Mucosa of descending colon (tissue), 3 donors: ENCODE data around the gene RBPJ. TPM values are rescaled to one million over a fixed set of nuclear protein-coding genes. Genes with fewer than 3 reads are reported as not detected.

Experiments used
- ATAC-seq: fragments of 200-7000 bp; cut with Tn5 transposase; one replicate; pipeline ENCODE4 v1.9.1; 2020; ENCODE audit warnings: mild to moderate bottlenecking, moderate library complexity
- DNase-seq, 3 donors: peaks; one replicate each; pipeline ENCODE4 v3.0.0-alpha.2; 2020
- H3K36me3 ChIP-seq: fragments of 200-600 bp; one replicate; pipeline ENCODE4 v1.8.0; 2021; ENCODE audit warnings: low read depth, mild to moderate bottlenecking
- H3K4me1 ChIP-seq: fragments of 200-600 bp; one replicate; pipeline ENCODE4 v1.8.0; 2021; ENCODE audit warnings: low read depth, mild to moderate bottlenecking
- H3K4me3 ChIP-seq: fragments of 200-600 bp; one replicate; pipeline ENCODE4 v1.8.0; 2021; ENCODE audit warnings: mild to moderate bottlenecking
- H3K9me3 ChIP-seq: fragments of 200-600 bp; one replicate; pipeline ENCODE4 v1.8.0; 2021; ENCODE audit warnings: mild to moderate bottlenecking
- intact Hi-C, 2 donors: fragments of 100-400 bp; cut with DNase I in 1 of 2; cut with micrococcal nuclease in 1 of 2; formaldehyde crosslinking; loops; one replicate each; pipeline versions ENCODE4 v1.11.0 to v1.11.1; 2022; cut with DNase I, micrococcal nuclease
- total RNA-seq, 3 donors: library from RNA; stranded (reverse); fragmentation: NEBNext Ultra II Directional in 2 of 3; extraction: Animal tissue kit (Norgen Biotek cat#: 25700) in 2 of 3; gene quantifications; one replicate each; pipeline versions ENCODE4 v1.2.1 to v1.2.4, GENCODE V29; 2021 to 2023
- TF ChIP-seq, protein P1 (sequence below): fragments of 200-600 bp; IDR thresholded peaks from one replicate; pipeline ENCODE4 v1.8.0; 2022; ENCODE audit warnings: antibody characterized with exemption, mild to moderate bottlenecking
- donor health status: DM: no; HTN: no; CAD: no; lungs with moderate emphysema.
- donor health status: DM: no; HTN: no; CAD: no.
- donor health status: DM: no; HTN: yes; CAD: no.

Gene RBPJ
- total RNA-seq, 3 donors from 2014 or later: 50.4 to 133 (median 52.0) TPM

DNA sequence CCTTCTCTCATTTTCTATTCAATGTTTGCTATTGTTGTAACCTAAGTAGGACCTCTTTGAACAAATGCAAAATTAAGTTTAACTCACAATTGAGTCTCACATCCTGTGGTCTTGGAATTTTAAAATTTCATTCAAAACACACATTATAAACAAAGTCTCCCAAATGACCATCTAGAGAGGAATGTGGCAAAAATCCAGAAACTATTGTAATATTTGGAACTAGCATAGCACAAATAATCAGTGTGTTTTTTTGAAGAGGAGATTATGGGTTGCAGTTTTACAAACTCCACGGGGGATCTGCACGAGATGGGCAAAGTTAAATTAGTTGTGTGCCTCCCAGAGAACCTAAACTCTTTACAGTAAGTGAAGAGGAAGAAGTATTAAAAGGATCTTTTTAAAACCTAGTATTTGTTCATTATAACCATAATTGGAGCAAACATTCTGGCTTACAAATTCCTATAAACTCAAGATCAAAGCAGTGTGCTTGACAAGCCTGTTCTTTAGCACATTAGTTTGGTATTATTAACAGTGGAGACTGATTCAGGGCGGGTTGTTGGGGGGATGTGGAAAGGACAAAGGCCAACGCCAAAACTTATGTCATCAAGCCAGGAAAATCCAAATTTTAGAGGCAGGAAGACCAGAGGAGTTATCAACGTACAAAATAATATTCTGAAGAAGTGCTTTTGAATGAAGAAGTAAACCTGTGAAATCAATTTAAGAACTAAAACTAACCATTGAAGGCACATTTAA, 22.4 kb upstream of the RBPJ start:
- Histone ChIP-seq H3K36me3 (no peaks in the 10 kb centered on the region), H3K9me3 (no peaks in the 10 kb centered on the region), H3K4me1 (no peaks in the 10 kb centered on the region), H3K4me3 (no peak overlapping the region)
- intact Hi-C loops: no loop called here
- no peak for ATAC-seq
- TF ChIP-seq, protein P1, sequence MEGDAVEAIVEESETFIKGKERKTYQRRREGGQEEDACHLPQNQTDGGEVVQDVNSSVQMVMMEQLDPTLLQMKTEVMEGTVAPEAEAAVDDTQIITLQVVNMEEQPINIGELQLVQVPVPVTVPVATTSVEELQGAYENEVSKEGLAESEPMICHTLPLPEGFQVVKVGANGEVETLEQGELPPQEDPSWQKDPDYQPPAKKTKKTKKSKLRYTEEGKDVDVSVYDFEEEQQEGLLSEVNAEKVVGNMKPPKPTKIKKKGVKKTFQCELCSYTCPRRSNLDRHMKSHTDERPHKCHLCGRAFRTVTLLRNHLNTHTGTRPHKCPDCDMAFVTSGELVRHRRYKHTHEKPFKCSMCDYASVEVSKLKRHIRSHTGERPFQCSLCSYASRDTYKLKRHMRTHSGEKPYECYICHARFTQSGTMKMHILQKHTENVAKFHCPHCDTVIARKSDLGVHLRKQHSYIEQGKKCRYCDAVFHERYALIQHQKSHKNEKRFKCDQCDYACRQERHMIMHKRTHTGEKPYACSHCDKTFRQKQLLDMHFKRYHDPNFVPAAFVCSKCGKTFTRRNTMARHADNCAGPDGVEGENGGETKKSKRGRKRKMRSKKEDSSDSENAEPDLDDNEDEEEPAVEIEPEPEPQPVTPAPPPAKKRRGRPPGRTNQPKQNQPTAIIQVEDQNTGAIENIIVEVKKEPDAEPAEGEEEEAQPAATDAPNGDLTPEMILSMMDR: no peak
- DNase-seq: no peak

DNA sequence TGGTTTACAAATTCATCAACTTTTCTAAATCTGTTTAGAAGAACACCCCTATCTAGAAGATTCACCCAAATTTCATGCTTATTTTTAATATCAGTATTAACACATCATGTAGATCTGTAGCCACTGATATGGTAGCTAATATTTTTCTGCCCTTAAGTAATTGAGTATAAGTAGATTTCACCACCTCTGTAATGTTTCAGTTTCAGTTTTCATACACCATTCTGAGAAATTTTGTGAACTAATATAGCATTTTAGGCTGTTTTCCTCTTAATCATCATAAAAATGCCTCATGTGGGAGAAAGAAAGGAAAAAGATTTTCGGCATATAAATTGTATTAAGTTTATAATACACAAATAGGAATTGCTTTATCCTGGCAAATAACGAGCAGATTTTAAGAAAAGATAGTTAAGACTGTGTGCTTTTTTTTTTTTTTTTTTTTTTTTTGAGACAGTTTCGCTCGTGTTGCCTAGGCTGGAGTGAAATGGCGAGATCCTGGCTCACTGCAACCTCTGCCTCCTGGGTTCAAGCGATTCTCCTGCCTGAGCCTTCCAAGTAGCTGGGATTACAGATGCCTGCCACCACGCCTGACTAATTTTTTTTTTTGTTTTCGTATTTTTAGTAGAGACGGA, 21.4 kb upstream of the RBPJ start:
- ATAC-seq: no peak
- H3K36me3 ChIP-seq: no peaks in the 10 kb centered on the region
- no peak for DNase-seq
- no peak overlapping the region for H3K4me3 ChIP-seq
- H3K4me1 ChIP-seq: no peaks in the 10 kb centered on the region
- no peaks in the 10 kb centered on the region for H3K9me3 ChIP-seq
- TF ChIP-seq, protein P1: no peak
- intact Hi-C loops: no loop called here

DNA sequence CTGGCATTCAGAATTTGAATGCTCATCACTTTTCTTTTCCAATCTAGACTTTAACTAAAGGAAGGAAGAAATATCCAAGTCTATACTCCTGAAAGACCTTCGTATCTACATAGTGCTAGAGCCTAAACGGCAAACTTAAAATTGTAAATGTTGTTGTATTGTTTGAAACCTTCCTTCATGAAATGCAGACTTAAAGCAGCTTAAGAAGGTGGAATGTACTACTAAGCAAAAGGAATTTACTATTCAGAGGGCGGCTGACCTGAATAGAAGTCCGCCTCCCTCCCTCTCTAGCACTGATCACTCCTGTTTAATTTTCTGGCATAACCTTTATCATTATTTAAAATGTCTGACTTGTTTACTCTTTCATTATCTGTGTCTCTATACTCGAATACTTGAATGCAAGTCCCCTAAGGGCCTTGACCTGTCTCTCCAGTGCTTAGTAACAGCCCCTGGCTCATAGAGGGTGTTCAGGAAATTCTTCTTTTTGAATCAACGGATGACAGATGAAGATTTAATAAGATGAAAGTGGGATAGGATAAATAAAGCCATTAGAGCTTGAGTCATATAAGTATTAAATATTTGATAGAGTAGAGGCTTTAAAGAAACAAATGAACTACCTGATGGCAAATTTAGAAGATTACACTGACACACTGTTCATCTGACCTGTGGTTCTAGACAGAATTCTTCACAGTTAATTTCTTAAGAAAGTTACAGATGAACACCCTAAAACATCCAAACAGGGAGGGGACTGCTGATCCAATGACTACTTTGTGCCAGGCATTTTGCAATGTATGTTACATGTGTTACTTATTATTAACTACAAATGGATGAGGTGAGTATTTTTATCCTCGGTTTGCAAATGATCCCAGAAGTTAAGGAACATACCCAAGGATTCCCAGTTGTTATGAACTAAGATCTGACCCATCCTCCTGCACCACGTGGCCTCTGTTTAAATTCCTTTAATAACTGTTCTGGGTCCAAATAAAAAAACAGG, 20.2 kb upstream of the RBPJ start:
- Histone ChIP-seq H3K9me3 (no peaks in the 10 kb centered on the region), H3K4me1 (no peaks in the 10 kb centered on the region), H3K4me3 (no peak overlapping the region), H3K36me3 (no peaks in the 10 kb centered on the region)
- intact Hi-C loops: no loop called here
- TF ChIP-seq, protein P1: no peak
- DNase-seq (no peak), ATAC-seq (no peak)

DNA sequence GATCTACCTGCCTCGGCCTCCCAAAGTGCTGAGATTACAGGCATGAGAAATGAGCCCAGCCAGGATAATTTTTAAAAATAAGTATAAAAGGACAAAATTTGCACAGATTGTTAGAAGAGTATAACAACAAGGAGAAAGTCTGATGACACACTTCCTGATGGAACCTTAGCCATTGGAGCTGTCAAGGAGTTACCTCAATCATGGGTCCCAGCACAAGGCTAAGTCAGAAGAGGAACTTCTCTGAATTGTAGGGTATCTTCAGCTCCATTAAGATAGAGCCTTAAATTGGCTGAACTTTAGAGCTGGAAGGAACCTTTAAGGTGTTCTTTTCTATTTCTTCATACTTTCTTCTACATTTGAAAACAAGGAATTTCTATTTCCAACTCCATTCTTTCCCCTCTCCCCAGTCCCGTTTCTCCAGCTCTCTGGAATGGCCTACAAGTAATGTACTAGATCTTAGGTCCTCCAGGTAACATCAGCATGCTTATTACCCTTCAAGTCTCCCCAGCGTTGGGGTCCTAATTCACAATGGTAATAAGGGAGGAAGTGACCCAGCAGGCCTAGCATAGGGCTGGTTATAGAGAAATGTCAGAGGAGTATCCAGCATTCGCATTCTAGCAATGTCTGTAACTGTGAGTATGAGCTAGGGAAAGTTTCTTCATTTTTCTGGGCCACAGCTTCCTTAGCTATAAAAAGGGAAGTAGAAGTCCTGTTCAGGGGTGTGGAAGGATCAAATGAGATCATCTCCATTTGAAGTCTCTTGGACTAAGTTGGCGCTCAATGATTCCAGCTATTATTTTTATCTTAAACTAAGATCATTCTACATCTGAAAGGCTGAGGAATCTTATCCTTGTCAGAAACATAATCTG, 18.5 kb upstream of the RBPJ start:
- TF ChIP-seq, protein P1: no peak
- H3K4me1 ChIP-seq: no peaks in the 10 kb centered on the region
- intact Hi-C loops: no loop called here

DNA sequence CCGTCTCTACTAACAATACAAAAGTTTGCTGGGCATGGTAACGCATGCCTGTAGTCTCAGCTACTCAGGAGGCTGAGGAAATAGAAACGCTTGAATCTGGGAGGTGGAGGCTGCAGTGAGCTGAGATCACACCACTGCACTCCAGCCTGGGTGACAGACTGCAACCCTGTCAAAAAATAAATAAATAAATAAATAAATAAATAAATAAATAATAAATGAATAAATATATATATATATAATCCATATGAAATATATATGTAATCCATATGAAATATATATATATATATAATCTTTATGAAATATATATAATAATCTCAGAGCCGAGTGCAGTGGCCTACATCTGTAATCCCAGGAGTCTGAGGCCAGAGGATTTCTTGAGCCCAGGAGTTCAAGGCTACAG, 17.8 kb upstream of the RBPJ start:
- ATAC-seq: no peak
- intact Hi-C loops: no loop called here

More for the DNA sequence above, 18.5 kb upstream of the RBPJ start:
- no peak for DNase-seq
- no peaks in the 10 kb centered on the region for H3K36me3 ChIP-seq
- no peak overlapping the region for H3K4me3 ChIP-seq
- H3K9me3 ChIP-seq: no peaks in the 10 kb centered on the region
- no peak for ATAC-seq

More for the DNA sequence above, 17.8 kb upstream of the RBPJ start:
- no peaks in the 10 kb centered on the region for H3K36me3 ChIP-seq
- no peaks in the 10 kb centered on the region for H3K4me1 ChIP-seq
- no peak overlapping the region for H3K4me3 ChIP-seq
- TF ChIP-seq, protein P1: no peak
- H3K9me3 ChIP-seq: no peaks in the 10 kb centered on the region
- DNase-seq: no peak
